Stimulated activated memory B cell treated with anti-CD40 and anti-IgM and Interleukin-4, amounts not matched to agents 10 μg/mL and 1 μg/mL and 100 μg/mL, for 72 hours (primary cell): Measurements from ENCODE around the gene SYNE1.

Experiments
- ATAC-seq: fragments of 150-1000 bp; cut with Tn5 transposase; 2 replicates; pipeline ENCODE4 v1.10.0; 2021
- H3K27ac Mint-ChIP-seq: one replicate; pipeline ENCODE4 v1.8.0; 2022; ENCODE audit warnings: mild to moderate bottlenecking, mixed read lengths
- H3K27me3 Mint-ChIP-seq: one replicate; pipeline ENCODE4 v1.8.0; 2022; ENCODE audit warnings: mixed read lengths
- H3K36me3 Mint-ChIP-seq: one replicate; pipeline ENCODE4 v1.8.0; 2022; ENCODE audit warnings: mixed read lengths
- H3K4me1 Mint-ChIP-seq: one replicate; pipeline ENCODE4 v1.8.0; 2022; ENCODE audit warnings: mixed read lengths
- H3K4me3 Mint-ChIP-seq: one replicate; pipeline ENCODE4 v1.8.0; 2022; ENCODE audit warnings: mild to moderate bottlenecking, moderate library complexity, mixed read lengths
- H3K9me3 Mint-ChIP-seq: one replicate; pipeline ENCODE4 v1.8.0; 2022; ENCODE audit warnings: mixed read lengths

Gene SYNE1

GRCh38 chr6:152273002-152273401 is 364.2 kb downstream of the SYNE1 start:
- Mint-ChIP-seq H3K4me1 (no peaks in the 10 kb centered on the region), H3K9me3 (no peaks in the 10 kb centered on the region), H3K27me3 (no peaks in the 10 kb centered on the region), H3K4me3 (no peak overlapping the region), H3K36me3 (peaks cover 15% of the 10 kb centered on the region), H3K27ac (no peak overlapping the region)
- ATAC-seq = no peak

DNA sequence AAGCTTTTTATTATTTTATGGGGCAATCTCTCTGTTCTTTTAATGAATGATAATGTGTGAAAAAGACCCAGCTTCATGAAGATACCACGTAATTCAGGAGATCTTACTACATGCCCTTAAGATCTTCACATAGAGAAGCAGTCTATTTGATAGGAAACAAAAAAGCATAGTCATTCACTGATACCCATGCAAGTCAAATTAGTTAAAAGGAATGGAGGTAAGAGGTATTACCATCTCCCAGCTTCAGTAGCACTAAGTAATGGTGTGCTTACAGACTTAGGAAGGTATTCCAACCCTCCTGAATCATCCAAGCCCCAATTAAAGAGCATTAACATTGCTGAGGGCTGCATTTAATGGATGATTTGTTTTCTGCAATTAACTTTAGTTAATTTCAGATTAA is 364.7 kb downstream of the SYNE1 start:
- H3K27me3 Mint-ChIP-seq = no peaks in the 10 kb centered on the region
- H3K9me3 Mint-ChIP-seq = no peaks in the 10 kb centered on the region
- H3K4me1 Mint-ChIP-seq = no peaks in the 10 kb centered on the region
- H3K36me3 Mint-ChIP-seq = peaks cover 10% of the 10 kb centered on the region
- H3K4me3 Mint-ChIP-seq = no peak overlapping the region
- H3K27ac Mint-ChIP-seq = no peak overlapping the region
- no peak for ATAC-seq

GRCh38 chr6:152271776-152272464 is 365.2 kb downstream of the SYNE1 start:
- Mint-ChIP-seq H3K4me1 (no peaks in the 10 kb centered on the region), H3K27ac (no peak overlapping the region), H3K36me3 (peaks cover 6% of the 10 kb centered on the region), H3K9me3 (no peaks in the 10 kb centered on the region), H3K4me3 (no peak overlapping the region), H3K27me3 (no peaks in the 10 kb centered on the region)
- peak; percentile 39 for ATAC-seq

DNA sequence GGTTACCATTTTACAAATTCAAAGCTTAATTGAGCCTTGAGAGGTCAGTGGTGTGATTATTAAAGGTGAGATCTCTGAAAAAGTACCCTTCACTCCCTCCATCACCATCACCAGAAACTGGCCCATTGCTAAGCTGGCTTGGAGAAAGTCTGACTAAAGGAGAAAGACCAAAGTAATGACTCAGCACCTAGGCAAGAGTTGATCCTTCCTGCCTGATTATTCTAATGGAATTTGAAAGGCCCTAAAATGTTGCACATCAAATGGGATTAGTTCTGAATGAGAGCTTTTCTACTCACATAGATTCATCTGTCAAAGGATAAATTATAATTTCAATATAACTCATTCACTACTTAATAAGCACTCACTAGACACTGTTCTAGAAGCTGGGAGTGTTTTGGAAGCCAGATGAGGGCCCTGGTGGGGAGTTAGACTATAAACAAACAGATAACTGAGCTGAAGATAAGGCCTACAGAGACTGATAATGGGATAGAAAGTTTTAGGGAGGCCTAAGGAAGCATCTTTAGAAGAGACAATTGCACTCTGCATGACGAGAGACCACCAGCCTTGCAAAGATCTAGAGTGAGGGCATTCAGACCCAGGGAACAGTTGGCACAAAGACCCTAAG is 366.7 kb downstream of the SYNE1 start:
- H3K9me3 Mint-ChIP-seq = no peaks in the 10 kb centered on the region
- ATAC-seq = no peak
- no peak overlapping the region for H3K27ac Mint-ChIP-seq
- no peaks in the 10 kb centered on the region for H3K27me3 Mint-ChIP-seq
- peaks cover 11% of the 10 kb centered on the region for H3K36me3 Mint-ChIP-seq
- H3K4me1 Mint-ChIP-seq = no peaks in the 10 kb centered on the region
- H3K4me3 Mint-ChIP-seq = no peak overlapping the region

DNA sequence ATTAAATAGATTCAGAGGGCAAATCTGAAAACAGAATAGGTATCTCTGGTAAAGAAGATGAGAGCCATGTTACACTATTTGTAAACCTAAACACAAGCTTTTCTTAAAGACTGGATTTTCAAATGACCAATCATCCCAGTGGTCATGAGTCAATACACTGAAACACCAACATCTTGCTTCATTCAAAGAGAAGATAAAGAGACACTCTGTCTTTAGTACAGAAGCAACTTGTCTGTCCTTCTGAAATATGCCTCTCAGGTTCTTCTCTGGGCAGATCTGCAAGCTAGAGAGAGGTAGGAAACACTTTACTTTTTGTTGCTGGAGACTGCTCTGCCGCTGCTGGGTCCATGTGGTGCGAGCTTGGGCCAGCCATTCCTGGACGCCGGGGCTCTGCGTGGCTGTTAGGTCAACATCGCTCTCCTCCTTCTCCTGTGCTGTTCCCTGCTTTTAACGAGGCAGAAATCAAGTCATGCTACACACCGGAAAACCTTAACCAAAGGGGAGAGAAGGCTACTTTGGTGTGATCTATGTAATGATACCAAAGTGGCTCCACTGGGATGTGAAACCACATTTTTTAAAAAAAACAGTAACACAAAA is 368.2 kb downstream of the SYNE1 start:
- Mint-ChIP-seq H3K27me3 (no peaks in the 10 kb centered on the region), H3K4me1 (no peaks in the 10 kb centered on the region), H3K36me3 (peaks cover 5% of the 10 kb centered on the region), H3K27ac (no peak overlapping the region), H3K9me3 (no peaks in the 10 kb centered on the region), H3K4me3 (no peak overlapping the region)
- no peak for ATAC-seq

DNA sequence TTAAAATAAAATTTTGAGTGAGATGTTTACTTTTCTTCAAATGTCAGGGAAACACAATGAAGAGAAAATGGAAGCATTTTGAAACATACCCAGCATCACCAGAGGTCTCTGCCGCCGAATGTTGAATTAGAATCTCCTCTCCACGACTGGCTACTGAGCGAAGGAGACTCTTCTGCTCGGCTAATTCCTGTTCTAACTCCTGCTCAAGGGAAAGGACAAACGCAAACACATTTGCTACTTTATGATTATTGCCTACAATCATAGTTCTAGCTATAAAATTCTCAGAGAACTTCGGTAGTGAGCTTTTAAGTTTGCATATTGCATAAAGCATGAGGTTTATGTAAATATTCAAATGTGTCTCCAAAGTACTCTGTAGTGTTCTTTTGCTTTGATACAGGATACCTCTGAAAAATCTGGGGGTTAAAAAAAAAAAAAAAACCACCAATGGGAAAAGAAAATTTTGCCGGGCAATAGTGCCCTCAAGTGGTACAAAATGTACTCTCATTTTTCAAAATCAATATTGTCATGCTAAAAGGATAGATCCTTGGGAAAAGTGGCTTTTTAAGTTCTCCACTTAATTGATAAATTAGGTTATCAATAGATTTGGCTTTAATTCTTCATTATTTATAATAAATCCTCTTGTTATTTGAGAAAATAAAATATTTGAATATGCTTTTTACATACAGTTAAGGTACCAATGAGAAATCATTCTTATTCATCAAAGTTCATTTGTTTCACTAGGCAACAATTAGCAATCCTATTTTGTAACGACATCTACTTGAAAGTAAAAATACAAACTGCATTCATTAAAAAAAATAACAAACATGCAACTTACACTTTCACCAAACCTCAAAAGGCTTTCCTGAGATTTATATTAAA is 369.0 kb downstream of the SYNE1 start:
- no peak for ATAC-seq
- Mint-ChIP-seq H3K4me1 (no peaks in the 10 kb centered on the region), H3K27me3 (no peaks in the 10 kb centered on the region), H3K36me3 (peaks cover 12% of the 10 kb centered on the region), H3K27ac (no peak overlapping the region), H3K9me3 (no peaks in the 10 kb centered on the region), H3K4me3 (no peak overlapping the region)

- ATAC-seq = no peak
- H3K36me3 Mint-ChIP-seq = peaks cover 32% of the 10 kb centered on the region
- H3K4me3 Mint-ChIP-seq = no peak overlapping the region
- H3K27ac Mint-ChIP-seq = no peak overlapping the region
- H3K4me1 Mint-ChIP-seq = no peaks in the 10 kb centered on the region
- no peaks in the 10 kb centered on the region for H3K27me3 Mint-ChIP-seq
- peaks cover 9% of the 10 kb centered on the region for H3K9me3 Mint-ChIP-seq
Observed at GRCh38 chr6:152265651-152266050, 371.5 kb downstream of the SYNE1 start.

DNA sequence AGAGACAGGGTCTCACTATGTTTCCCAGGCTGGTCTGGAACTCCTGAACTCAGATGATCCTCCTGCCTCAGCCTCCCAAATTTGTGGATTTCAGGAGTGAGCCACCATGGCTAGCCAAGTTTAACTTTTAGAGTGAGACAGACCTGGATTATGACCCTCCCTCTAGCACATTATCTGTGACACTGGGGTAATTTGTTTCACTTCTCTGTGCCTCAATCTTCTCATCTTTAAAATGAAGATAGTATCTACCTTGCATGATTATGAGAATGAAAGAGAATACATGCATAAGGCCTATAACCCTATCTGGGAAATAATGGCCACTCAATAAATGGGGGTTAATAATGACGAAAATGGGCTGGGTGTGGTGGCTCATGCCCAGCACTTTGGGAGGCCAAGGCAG is 373.6 kb downstream of the SYNE1 start:
- Mint-ChIP-seq H3K27me3 (no peaks in the 10 kb centered on the region), H3K4me3 (no peak overlapping the region), H3K27ac (no peak overlapping the region), H3K36me3 (peaks cover 50% of the 10 kb centered on the region), H3K9me3 (peaks cover 9% of the 10 kb centered on the region), H3K4me1 (no peaks in the 10 kb centered on the region)
- ATAC-seq = no peak

DNA sequence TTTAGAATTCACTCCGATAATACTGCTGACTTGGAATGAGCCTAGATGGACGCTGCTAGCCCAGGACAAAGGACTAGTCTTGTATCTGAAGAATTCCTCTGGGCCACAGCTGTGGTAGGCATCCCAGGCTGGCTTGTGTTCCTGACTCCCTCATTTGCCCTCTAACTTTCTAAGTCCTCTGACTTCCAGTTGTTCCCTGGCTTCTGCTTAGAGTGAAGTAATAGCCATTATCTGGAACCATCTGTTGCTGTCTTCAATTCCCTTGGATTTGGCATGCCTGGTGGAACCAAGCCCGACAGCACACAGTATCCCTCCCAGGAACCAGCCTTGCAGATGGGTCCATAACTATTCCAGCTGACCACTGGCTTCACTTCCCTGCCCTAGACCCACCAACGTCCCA is 376.0 kb downstream of the SYNE1 start:
- Mint-ChIP-seq H3K9me3 (peaks cover 9% of the 10 kb centered on the region), H3K4me3 (no peak overlapping the region), H3K27ac (no peak overlapping the region), H3K4me1 (no peaks in the 10 kb centered on the region), H3K27me3 (no peaks in the 10 kb centered on the region), H3K36me3 (peaks cover 60% of the 10 kb centered on the region)
- ATAC-seq = no peak

DNA sequence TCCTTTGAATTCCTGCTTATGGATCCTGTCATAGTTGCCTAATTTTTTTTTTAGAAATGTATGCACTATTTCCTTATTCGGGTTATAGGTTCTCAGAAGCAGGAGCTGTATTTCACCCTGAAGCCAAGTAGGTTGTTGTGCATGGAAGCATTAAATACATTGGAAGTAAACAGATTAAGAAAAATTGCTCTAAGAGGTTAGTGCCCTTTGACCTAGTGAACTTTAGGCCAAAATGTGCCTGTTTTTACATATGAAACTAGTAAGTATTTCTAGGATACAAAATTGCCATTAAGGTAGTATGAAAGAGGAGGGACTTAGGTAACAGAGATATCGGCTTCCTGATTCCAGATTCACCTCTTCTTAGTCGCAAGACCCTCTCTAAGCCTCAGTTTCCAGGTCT is 377.9 kb downstream of the SYNE1 start:
- Mint-ChIP-seq H3K27ac (no peak overlapping the region), H3K27me3 (no peaks in the 10 kb centered on the region), H3K9me3 (peaks cover 9% of the 10 kb centered on the region), H3K4me1 (no peaks in the 10 kb centered on the region), H3K36me3 (peaks cover 62% of the 10 kb centered on the region), H3K4me3 (no peak overlapping the region)
- ATAC-seq = no peak

DNA sequence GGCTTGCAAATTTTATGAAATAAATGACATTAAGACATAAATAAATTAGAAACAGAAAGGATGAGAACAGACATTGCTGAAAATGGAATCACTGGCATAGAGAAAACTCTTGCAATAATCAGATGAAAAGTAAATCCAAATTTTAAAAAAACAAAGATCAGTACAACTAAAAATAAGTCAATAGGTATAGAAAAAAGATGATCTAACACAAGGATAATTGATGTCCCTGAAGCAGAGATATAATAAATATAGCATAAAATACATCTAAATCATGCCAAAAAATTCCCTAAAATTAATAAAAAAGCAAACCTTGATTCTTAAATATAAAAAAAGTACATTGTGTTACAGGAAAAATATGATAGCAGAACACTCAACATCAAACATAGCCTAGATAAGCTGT is 379.6 kb downstream of the SYNE1 start:
- no peak overlapping the region for H3K27ac Mint-ChIP-seq

GRCh38 chr6:152250127-152250526 is 387.0 kb downstream of the SYNE1 start:
- H3K9me3 Mint-ChIP-seq = no peaks in the 10 kb centered on the region
- H3K27ac Mint-ChIP-seq = no peak overlapping the region
- peaks cover 49% of the 10 kb centered on the region for H3K36me3 Mint-ChIP-seq
- H3K4me3 Mint-ChIP-seq = no peak overlapping the region
- H3K27me3 Mint-ChIP-seq = no peaks in the 10 kb centered on the region
- no peaks in the 10 kb centered on the region for H3K4me1 Mint-ChIP-seq
- no peak for ATAC-seq

More for the DNA sequence above, 379.6 kb downstream of the SYNE1 start:
- no peak for ATAC-seq
- no peaks in the 10 kb centered on the region for H3K4me1 Mint-ChIP-seq
- H3K27me3 Mint-ChIP-seq = no peaks in the 10 kb centered on the region
- peaks cover 3% of the 10 kb centered on the region for H3K9me3 Mint-ChIP-seq
- H3K36me3 Mint-ChIP-seq = peaks cover 57% of the 10 kb centered on the region
- H3K4me3 Mint-ChIP-seq = no peak overlapping the region

DNA sequence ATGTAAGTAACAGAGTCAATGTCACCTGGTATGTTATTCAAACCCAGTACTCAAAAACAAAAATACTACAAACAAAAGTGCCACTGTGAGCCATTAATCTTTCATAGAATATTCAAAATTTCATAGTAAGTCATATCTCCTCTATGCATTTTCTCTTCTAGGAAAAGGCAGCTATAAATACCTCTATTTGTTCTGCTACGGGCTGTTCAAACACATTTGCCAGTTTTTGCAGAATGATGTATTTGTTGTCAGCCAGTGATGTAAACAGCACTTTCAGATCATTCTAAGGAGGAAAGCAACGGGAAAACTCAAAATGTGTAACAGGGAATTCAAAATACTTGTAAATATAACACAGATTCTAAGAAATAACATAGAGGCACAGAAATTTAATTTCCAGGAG is 388.2 kb downstream of the SYNE1 start:
- no peak overlapping the region for H3K4me3 Mint-ChIP-seq
- no peak for ATAC-seq
- H3K36me3 Mint-ChIP-seq = peaks cover 49% of the 10 kb centered on the region
- no peak overlapping the region for H3K27ac Mint-ChIP-seq
- no peaks in the 10 kb centered on the region for H3K9me3 Mint-ChIP-seq
- H3K4me1 Mint-ChIP-seq = no peaks in the 10 kb centered on the region
- H3K27me3 Mint-ChIP-seq = no peaks in the 10 kb centered on the region

GRCh38 chr6:152246554-152247337 is 390.4 kb downstream of the SYNE1 start:
- H3K27me3 Mint-ChIP-seq = no peaks in the 10 kb centered on the region
- H3K4me3 Mint-ChIP-seq = no peak overlapping the region
- H3K4me1 Mint-ChIP-seq = no peaks in the 10 kb centered on the region
- ATAC-seq = no peak
- no peak overlapping the region for H3K27ac Mint-ChIP-seq
- no peaks in the 10 kb centered on the region for H3K9me3 Mint-ChIP-seq
- peaks cover 58% of the 10 kb centered on the region for H3K36me3 Mint-ChIP-seq
